GM23338 (cell line): ENCODE measurements around the gene ZNF749. TPM values are rescaled to one million over a fixed set of nuclear protein-coding genes. Genes with fewer than 3 reads are reported as not detected.
A peak's percentile ranks its signal among the peaks of the same experiment; 100 is the strongest.

Source experiments
- ATAC-seq: fragments of 200-7000 bp; cut with Tn5 transposase; 3 replicates; pipeline ENCODE4 v1.9.1; 2020
- DNase-seq: peaks from one replicate; pipeline ENCODE4 v3.0.0-alpha.2; 2015; ENCODE audit warnings: low spot score
- H2AFZ ChIP-seq: fragments of 200-600 bp; sonication (generic); 2 replicates; pipeline ENCODE4 v1.8.0; 2016; ENCODE audit warnings: antibody characterized with exemption, mild to moderate bottlenecking, moderate library complexity
- H3F3A ChIP-seq: fragments of 200-600 bp; sonication (generic); replicated peaks from 2 replicates; pipeline ENCODE4 v1.8.0; 2017; ENCODE audit warnings: antibody characterized with exemption, mixed run types, low read depth
- H3K27ac ChIP-seq: fragments of 200-600 bp; sonication (generic); 2 replicates; pipeline ENCODE4 v1.6.1; 2016; ENCODE audit warnings: low read depth
- H3K27me3 ChIP-seq: fragments of 200-600 bp; sonication (generic); 2 replicates; pipeline ENCODE4 v1.8.0; 2016; ENCODE audit warnings: mild to moderate bottlenecking, mixed run types, moderate library complexity; ENCODE audit not compliant: insufficient read depth
- H3K36me3 ChIP-seq: fragments of 200-600 bp; sonication (generic); 2 replicates; pipeline ENCODE4 v1.8.0; 2016; ENCODE audit warnings: mild to moderate bottlenecking; ENCODE audit not compliant: insufficient read depth
- H3K4me1 ChIP-seq: fragments of 200-600 bp; sonication (generic); 2 replicates; pipeline ENCODE4 v1.8.0; 2016; ENCODE audit warnings: mild to moderate bottlenecking, moderate library complexity; ENCODE audit not compliant: insufficient read depth
- H3K4me2 ChIP-seq: fragments of 200-600 bp; sonication (generic); 2 replicates; pipeline ENCODE4 v1.7.1; 2017; ENCODE audit warnings: mixed run types
- H3K4me3 ChIP-seq: fragments of 200-600 bp; sonication (generic); 2 replicates; pipeline ENCODE4 v1.6.1; 2016; ENCODE audit warnings: mixed run types
- H3K79me2 ChIP-seq: fragments of 200-600 bp; sonication (generic); replicated peaks from 2 replicates; pipeline ENCODE4 v1.8.0; 2017; ENCODE audit warnings: mild to moderate bottlenecking; ENCODE audit not compliant: insufficient read depth
- H3K9me2 ChIP-seq: fragments of 200-600 bp; sonication (generic); 2 replicates; pipeline ENCODE4 v1.8.0; 2017; ENCODE audit not compliant: insufficient read depth
- H4K20me1 ChIP-seq: fragments of 200-600 bp; sonication (generic); replicated peaks from 2 replicates; pipeline ENCODE4 v1.8.0; 2017; ENCODE audit warnings: mild to moderate bottlenecking; ENCODE audit not compliant: insufficient read depth
- H3K27ac Mint-ChIP-seq: 2 replicates; pipeline ENCODE4 v1.8.0; 2020; ENCODE audit warnings: inconsistent platforms, mild to moderate bottlenecking, moderate library complexity, mixed read lengths
- H3K27me3 Mint-ChIP-seq: 3 replicates; pipeline ENCODE4 v1.8.0; 2022; ENCODE audit warnings: low read depth, mild to moderate bottlenecking, moderate library complexity, mixed read lengths, inconsistent platforms; ENCODE audit not compliant: insufficient read depth, poor library complexity
- H3K36me3 Mint-ChIP-seq: 3 replicates; pipeline ENCODE4 v1.8.0; 2021; ENCODE audit warnings: low read depth, mild to moderate bottlenecking, inconsistent platforms, moderate library complexity, mixed read lengths
- H3K4me1 Mint-ChIP-seq: 3 replicates; pipeline ENCODE4 v1.8.0; 2020; ENCODE audit warnings: mild to moderate bottlenecking, inconsistent platforms, mixed read lengths
- H3K4me3 Mint-ChIP-seq: 3 replicates; pipeline ENCODE4 v1.8.0; 2021; ENCODE audit warnings: moderate library complexity, mild to moderate bottlenecking, inconsistent platforms, mixed read lengths
- H3K9me3 Mint-ChIP-seq: 3 replicates; pipeline ENCODE4 v1.8.0; 2020; ENCODE audit warnings: moderate library complexity, mild to moderate bottlenecking, inconsistent platforms, mixed read lengths
- CREB1 ChIP-seq: fragments of 250-450 bp; sonication (Bioruptor Pico); IDR thresholded peaks from 2 replicates; pipeline ENCODE4 v1.5.0; 2020; ENCODE audit warnings: low read depth, mild to moderate bottlenecking, moderate library complexity
- CTCF ChIP-seq, 2 experiments: fragments of 200-600 bp in 1 of 2; sonication (generic) in 1 of 2; conservative IDR thresholded peaks; 2 replicates each; pipeline versions ENCODE4 v1.5.1 to v1.6.1; 2016 to 2017; ENCODE audit warnings: antibody characterized with exemption in 2 of 2, low read depth in 2 of 2, mild to moderate bottlenecking in 2 of 2, moderate library complexity in 1 of 2
- ETS1 ChIP-seq: IDR thresholded peaks from 2 replicates; pipeline ENCODE4 v1.6.1; 2016; ENCODE audit warnings: antibody characterized with exemption
- EZH2 ChIP-seq: fragments of 200-600 bp; sonication (generic); IDR thresholded peaks from one replicate; pipeline ENCODE4 v1.8.0; 2017; ENCODE audit warnings: antibody characterized with exemption, mild to moderate bottlenecking, low read depth; ENCODE audit not compliant: unreplicated experiment
- EZH2phosphoT487 ChIP-seq: fragments of 200-600 bp; sonication (generic); IDR thresholded peaks from one replicate; pipeline ENCODE4 v1.8.1; 2018; ENCODE audit warnings: antibody characterized with exemption; ENCODE audit not compliant: unreplicated experiment
- JUNB ChIP-seq: IDR thresholded peaks from one replicate; pipeline ENCODE4 v1.6.1; 2016; ENCODE audit warnings: antibody characterized with exemption; ENCODE audit not compliant: unreplicated experiment
- NANOG ChIP-seq: IDR thresholded peaks from 2 replicates; pipeline ENCODE4 v1.6.1; 2016; ENCODE audit warnings: antibody characterized with exemption, borderline replicate concordance
- POLR2AphosphoS5 ChIP-seq: IDR thresholded peaks from 2 replicates; pipeline ENCODE4 v1.6.1; 2016; ENCODE audit warnings: antibody characterized with exemption, low read depth
- STAT1 ChIP-seq: IDR thresholded peaks from one replicate; pipeline ENCODE4 v1.6.1; 2016; ENCODE audit warnings: antibody characterized with exemption; ENCODE audit not compliant: unreplicated experiment
- ZNF114 ChIP-seq: fragments of 250-450 bp; sonication (Bioruptor Pico); IDR thresholded peaks from 2 replicates; pipeline ENCODE4 v1.5.0; 2020; ENCODE audit warnings: mild to moderate bottlenecking, moderate library complexity
- ZNF331 ChIP-seq: fragments of 250-450 bp; sonication (Bioruptor Pico); IDR thresholded peaks from 2 replicates; pipeline ENCODE4 v1.5.0; 2020; ENCODE audit warnings: low read depth, mild to moderate bottlenecking, moderate library complexity
- polyA plus RNA-seq: library from polyadenylated mRNA; unstranded; fragments of >200 nt; fragmentation: Nextera tagmentation; extraction: Ambion mirVana; gene quantifications from 2 replicates; pipeline ENCODE4 v1.2.1, GENCODE V29; 2016
- total RNA-seq: library from RNA; depleted of rRNA; stranded (reverse); fragments of >200 nt; shearing (Covaris generic); gene quantifications from 2 replicates; pipeline ENCODE4 v1.2.3, GENCODE V29; 2014
- TF ChIP-seq, protein P1 (sequence below): fragments of 250-450 bp; sonication (Bioruptor Pico); IDR thresholded peaks from 2 replicates; pipeline ENCODE4 v1.5.0; 2020; ENCODE audit warnings: mild to moderate bottlenecking, moderate library complexity
- TF ChIP-seq, protein P2 (sequence below): IDR thresholded peaks from one replicate; pipeline ENCODE4 v1.6.1; 2018; ENCODE audit warnings: antibody characterized with exemption; ENCODE audit not compliant: unreplicated experiment

Gene ZNF749
- total and polyA plus RNA-seq, 2 experiments from 2014 or later: 26.4 to 30.1 TPM

GRCh38 chr19:57473646-57474045 lies 38.5 kb downstream of the ZNF749 start:
- H3K36me3 Mint-ChIP-seq: peaks cover 93% of the 10 kb centered on the region
- peaks cover 31% of the 10 kb centered on the region for H3K36me3 ChIP-seq

More at GRCh38 chr19:57473646-57474045, 38.5 kb downstream of the ZNF749 start:
- TF ChIP-seq POLR2AphosphoS5 (no peak), CTCF (conservative IDR thresholded peaks at IDR 0.05; ENCODE audit: low read depth in 2 of 2) (no peak), ZNF114 (CRISPR knock-in tag) (no peak), EZH2 (no peak), ETS1 (no peak), ZNF331 (CRISPR knock-in tag) (no peak), CREB1 (CRISPR knock-in tag) (no peak), NANOG (no peak), EZH2phosphoT487 (no peak), JUNB (no peak), STAT1 (no peak)
- TF ChIP-seq, protein P1, sequence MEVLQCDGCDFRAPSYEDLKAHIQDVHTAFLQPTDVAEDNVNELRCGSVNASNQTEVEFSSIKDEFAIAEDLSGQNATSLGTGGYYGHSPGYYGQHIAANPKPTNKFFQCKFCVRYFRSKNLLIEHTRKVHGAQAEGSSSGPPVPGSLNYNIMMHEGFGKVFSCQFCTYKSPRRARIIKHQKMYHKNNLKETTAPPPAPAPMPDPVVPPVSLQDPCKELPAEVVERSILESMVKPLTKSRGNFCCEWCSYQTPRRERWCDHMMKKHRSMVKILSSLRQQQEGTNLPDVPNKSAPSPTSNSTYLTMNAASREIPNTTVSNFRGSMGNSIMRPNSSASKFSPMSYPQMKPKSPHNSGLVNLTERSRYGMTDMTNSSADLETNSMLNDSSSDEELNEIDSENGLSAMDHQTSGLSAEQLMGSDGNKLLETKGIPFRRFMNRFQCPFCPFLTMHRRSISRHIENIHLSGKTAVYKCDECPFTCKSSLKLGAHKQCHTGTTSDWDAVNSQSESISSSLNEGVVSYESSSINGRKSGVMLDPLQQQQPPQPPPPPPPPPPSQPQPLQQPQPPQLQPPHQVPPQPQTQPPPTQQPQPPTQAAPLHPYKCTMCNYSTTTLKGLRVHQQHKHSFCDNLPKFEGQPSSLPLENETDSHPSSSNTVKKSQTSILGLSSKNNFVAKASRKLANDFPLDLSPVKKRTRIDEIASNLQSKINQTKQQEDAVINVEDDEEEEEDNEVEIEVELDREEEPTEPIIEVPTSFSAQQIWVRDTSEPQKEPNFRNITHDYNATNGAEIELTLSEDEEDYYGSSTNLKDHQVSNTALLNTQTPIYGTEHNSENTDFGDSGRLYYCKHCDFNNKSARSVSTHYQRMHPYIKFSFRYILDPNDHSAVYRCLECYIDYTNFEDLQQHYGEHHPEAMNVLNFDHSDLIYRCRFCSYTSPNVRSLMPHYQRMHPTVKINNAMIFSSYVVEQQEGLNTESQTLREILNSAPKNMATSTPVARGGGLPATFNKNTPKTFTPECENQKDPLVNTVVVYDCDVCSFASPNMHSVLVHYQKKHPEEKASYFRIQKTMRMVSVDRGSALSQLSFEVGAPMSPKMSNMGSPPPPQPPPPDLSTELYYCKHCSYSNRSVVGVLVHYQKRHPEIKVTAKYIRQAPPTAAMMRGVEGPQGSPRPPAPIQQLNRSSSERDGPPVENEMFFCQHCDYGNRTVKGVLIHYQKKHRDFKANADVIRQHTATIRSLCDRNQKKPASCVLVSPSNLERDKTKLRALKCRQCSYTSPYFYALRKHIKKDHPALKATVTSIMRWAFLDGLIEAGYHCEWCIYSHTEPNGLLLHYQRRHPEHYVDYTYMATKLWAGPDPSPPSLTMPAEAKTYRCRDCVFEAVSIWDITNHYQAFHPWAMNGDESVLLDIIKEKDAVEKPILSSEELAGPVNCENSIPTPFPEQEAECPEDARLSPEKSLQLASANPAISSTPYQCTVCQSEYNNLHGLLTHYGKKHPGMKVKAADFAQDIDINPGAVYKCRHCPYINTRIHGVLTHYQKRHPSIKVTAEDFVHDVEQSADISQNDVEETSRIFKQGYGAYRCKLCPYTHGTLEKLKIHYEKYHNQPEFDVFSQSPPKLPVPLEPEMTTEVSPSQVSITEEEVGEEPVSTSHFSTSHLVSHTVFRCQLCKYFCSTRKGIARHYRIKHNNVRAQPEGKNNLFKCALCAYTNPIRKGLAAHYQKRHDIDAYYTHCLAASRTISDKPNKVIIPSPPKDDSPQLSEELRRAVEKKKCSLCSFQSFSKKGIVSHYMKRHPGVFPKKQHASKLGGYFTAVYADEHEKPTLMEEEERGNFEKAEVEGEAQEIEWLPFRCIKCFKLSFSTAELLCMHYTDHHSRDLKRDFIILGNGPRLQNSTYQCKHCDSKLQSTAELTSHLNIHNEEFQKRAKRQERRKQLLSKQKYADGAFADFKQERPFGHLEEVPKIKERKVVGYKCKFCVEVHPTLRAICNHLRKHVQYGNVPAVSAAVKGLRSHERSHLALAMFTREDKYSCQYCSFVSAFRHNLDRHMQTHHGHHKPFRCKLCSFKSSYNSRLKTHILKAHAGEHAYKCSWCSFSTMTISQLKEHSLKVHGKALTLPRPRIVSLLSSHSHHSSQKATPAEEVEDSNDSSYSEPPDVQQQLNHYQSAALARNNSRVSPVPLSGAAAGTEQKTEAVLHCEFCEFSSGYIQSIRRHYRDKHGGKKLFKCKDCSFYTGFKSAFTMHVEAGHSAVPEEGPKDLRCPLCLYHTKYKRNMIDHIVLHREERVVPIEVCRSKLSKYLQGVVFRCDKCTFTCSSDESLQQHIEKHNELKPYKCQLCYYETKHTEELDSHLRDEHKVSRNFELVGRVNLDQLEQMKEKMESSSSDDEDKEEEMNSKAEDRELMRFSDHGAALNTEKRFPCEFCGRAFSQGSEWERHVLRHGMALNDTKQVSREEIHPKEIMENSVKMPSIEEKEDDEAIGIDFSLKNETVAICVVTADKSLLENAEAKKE (CRISPR knock-in tag): no peak
- TF ChIP-seq, protein P2, sequence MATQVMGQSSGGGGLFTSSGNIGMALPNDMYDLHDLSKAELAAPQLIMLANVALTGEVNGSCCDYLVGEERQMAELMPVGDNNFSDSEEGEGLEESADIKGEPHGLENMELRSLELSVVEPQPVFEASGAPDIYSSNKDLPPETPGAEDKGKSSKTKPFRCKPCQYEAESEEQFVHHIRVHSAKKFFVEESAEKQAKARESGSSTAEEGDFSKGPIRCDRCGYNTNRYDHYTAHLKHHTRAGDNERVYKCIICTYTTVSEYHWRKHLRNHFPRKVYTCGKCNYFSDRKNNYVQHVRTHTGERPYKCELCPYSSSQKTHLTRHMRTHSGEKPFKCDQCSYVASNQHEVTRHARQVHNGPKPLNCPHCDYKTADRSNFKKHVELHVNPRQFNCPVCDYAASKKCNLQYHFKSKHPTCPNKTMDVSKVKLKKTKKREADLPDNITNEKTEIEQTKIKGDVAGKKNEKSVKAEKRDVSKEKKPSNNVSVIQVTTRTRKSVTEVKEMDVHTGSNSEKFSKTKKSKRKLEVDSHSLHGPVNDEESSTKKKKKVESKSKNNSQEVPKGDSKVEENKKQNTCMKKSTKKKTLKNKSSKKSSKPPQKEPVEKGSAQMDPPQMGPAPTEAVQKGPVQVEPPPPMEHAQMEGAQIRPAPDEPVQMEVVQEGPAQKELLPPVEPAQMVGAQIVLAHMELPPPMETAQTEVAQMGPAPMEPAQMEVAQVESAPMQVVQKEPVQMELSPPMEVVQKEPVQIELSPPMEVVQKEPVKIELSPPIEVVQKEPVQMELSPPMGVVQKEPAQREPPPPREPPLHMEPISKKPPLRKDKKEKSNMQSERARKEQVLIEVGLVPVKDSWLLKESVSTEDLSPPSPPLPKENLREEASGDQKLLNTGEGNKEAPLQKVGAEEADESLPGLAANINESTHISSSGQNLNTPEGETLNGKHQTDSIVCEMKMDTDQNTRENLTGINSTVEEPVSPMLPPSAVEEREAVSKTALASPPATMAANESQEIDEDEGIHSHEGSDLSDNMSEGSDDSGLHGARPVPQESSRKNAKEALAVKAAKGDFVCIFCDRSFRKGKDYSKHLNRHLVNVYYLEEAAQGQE: no peak
- Mint-ChIP-seq H3K4me1 (peaks cover 7% of the 10 kb centered on the region), H3K4me3 (no peak overlapping the region), H3K9me3 (peaks cover 98% of the 10 kb centered on the region), H3K27ac (no peak overlapping the region), H3K27me3 (peaks cover 12% of the 10 kb centered on the region)
- H3K4me2 ChIP-seq: no peak overlapping the region
- H3F3A ChIP-seq: no peaks in the 10 kb centered on the region
- H3K4me1 ChIP-seq: peaks cover 4% of the 10 kb centered on the region; the same call in 1 of the 2 replicates
- H3K27ac ChIP-seq: no peak overlapping the region
- ATAC-seq (no peak), DNase-seq (peak; percentile 24)
- H3K4me3 ChIP-seq: no peak overlapping the region; the same call in 1 of the 2 replicates
- H3K79me2 ChIP-seq: peaks cover 52% of the 10 kb centered on the region
- no peak overlapping the region for H2AFZ ChIP-seq
- no peaks in the 10 kb centered on the region for H3K27me3 ChIP-seq
- no peaks in the 10 kb centered on the region for H4K20me1 ChIP-seq
- H3K9me2 ChIP-seq: peaks cover 18% of the 10 kb centered on the region
